ENCODE data around the gene ZNF253. TPM values are rescaled to one million over a fixed set of nuclear protein-coding genes. Genes with fewer than 3 reads are reported as not detected.

ZNF253 gene
- total and polyA plus RNA-seq, 2 of the 8 experiments (the other 6 are each of a cell fraction or from before 2014, with no cell fraction given) = 8.3 to 64.0 TPM

DNA sequence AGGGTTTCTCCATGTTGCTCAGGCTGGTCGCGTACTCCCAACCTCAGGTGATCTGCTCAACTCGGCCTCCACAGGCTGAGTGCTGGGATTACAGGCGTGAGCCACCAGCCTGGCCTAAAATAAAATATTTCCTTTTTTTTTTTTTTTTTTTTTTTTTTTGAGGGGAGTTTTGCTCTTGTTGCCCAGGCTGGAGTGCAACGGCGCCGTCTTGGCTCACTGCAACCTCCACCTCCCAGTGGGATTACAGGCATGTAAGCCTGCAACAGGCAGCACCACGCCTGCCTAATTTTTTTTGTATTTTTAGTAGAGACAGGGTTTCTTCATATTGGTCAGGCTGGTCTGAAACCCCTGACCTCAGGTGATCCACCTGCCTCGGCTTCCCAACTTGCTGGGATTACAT is 49.0 kb upstream of the ZNF253 start:
- no peaks in the 10 kb centered on the region for H3K9me3 ChIP-seq (ENCODE audit: insufficient read depth in 2 of 2, low read depth in 1 of 2, low read length in 1 of 2)
- no peak overlapping the region for H3K4me2 ChIP-seq (ENCODE audit: insufficient read depth in 1 of 2, low read depth in 2 of 2, low read length in 2 of 2)
- H4K5ac ChIP-seq (ENCODE audit: insufficient read length, low read depth, low read length) = no peak overlapping the region
- H3K14ac ChIP-seq (ENCODE audit: insufficient read length) = no peak overlapping the region
- H3K18ac ChIP-seq (ENCODE audit: extremely low read depth, low read length) = no peak overlapping the region
- no peaks in the 10 kb centered on the region for H4K20me1 ChIP-seq (replicated peaks in 1 of 2; ENCODE audit: control insufficient read depth in 1 of 2, insufficient read depth in 2 of 2, low read length in 2 of 2)
- POLR2A ChIA-PET (ENCODE audit: partially characterized antibody) = interaction anchor here (0.6 kb wide), 1 partner anchor 28 kb away, joined by 3 read pairs; no protein-coding TSS in a partner anchor
- no peak overlapping the region for H4K91ac ChIP-seq (replicated peaks; ENCODE audit: insufficient read length, low read length)
- H3K27ac ChIP-seq (ENCODE audit: low read depth, low read length) = no peak overlapping the region
- no peaks in the 10 kb centered on the region for H3K4me1 ChIP-seq (replicated peaks in 1 of 4; ENCODE audit: control insufficient read depth in 3 of 4, insufficient read depth in 4 of 4, low read length in 3 of 4)
- H2AFZ ChIP-seq (ENCODE audit: low read length) = no peak overlapping the region
- no peak overlapping the region for H3K56ac ChIP-seq (replicated peaks; ENCODE audit: insufficient read length, low read depth, low read length)
- no peak for FAIRE-seq
- 78% methylated on average over 9 of the region's 9 CpGs; no CpG with 5 or more reads in 1 of the 2 experiments for WGBS, 2 experiments (ENCODE audit: extremely low coverage in 1 of 2, insufficient coverage in 1 of 2, insufficient read length in 1 of 2, insufficient replicate concordance in 2 of 2, low coverage in 1 of 2, low lambda C conversion rate in 2 of 2, missing lambda C conversion rate in 1 of 2)
- no peak overlapping the region for H2BK120ac ChIP-seq (replicated peaks; ENCODE audit: low read depth, low read length)
- peaks cover 0 to 4% (median 0%) of the 10 kb centered on the region in 4 experiments; a peak in 2 of 8 replicates for H3K36me3 ChIP-seq (ENCODE audit: control insufficient read depth in 2 of 4, insufficient read depth in 4 of 4, low read length in 3 of 4)
- H4K8ac ChIP-seq (ENCODE audit: extremely low read depth, insufficient read depth, low read length) = no peak overlapping the region; the same call in 1 of the 2 replicates
- no peak overlapping the region for H2BK20ac ChIP-seq (ENCODE audit: low read length)
- no peaks in the 10 kb centered on the region; the same call in none of the 2 replicates for H3K79me1 ChIP-seq (ENCODE audit: low read depth, low read length)
- H3K23ac ChIP-seq (ENCODE audit: insufficient read length) = no peak overlapping the region
- CTCF ChIA-PET (ENCODE audit: partially characterized antibody) = no interaction called here
- H3K27me3 ChIP-seq (replicated peaks in 1 of 4; ENCODE audit: control insufficient read depth in 3 of 4, extremely low read depth in 1 of 4, insufficient read depth in 3 of 4, low read length in 3 of 4) = no peaks in the 10 kb centered on the region
- no peak overlapping the region for H3K9ac ChIP-seq (replicated peaks in 1 of 4; ENCODE audit: extremely low read depth in 1 of 4, low read depth in 3 of 4, low read length in 3 of 4)
- DNase-seq (ENCODE audit: low read depth in 1 of 2, low spot score in 2 of 2) = no peak
- peaks cover 0 to 46% of the 10 kb centered on the region in 2 experiments; a peak in 2 of 4 replicates for H3K79me2 ChIP-seq (ENCODE audit: control insufficient read depth in 1 of 2, insufficient read depth in 2 of 2, low read length in 2 of 2)
- no peak for TF ChIP-seq SP4 (IDR thresholded peaks at IDR 0.05; ENCODE audit: low read length)
- TF ChIP-seq BRCA1 (IDR thresholded peaks at IDR 0.05; ENCODE audit: low read depth, low read length) = no peak
- no peak for TF ChIP-seq SIRT6 (IDR thresholded peaks at IDR 0.05; ENCODE audit: low read length)
- no peak for TF ChIP-seq GABPA (IDR thresholded peaks at IDR 0.05; ENCODE audit: borderline replicate concordance, insufficient read depth, low read length)
- TF ChIP-seq, protein P1, sequence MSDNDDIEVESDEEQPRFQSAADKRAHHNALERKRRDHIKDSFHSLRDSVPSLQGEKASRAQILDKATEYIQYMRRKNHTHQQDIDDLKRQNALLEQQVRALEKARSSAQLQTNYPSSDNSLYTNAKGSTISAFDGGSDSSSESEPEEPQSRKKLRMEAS (IDR thresholded peaks at IDR 0.05) = no peak
- no peak for TF ChIP-seq SP1 (IDR thresholded peaks at IDR 0.05; ENCODE audit: low read depth, low read length)
- no peaks in the 10 kb centered on the region for H3K23me2 ChIP-seq (ENCODE audit: low read depth, low read length)
- H2BK5ac ChIP-seq (ENCODE audit: low read depth, low read length) = no peak overlapping the region
- H2BK15ac ChIP-seq (ENCODE audit: low read length) = no peak overlapping the region
- H3K4ac ChIP-seq (replicated peaks; ENCODE audit: insufficient read length, low read depth, low read length) = no peak overlapping the region
- H3K4me3 ChIP-seq (ENCODE audit: extremely low read depth in 1 of 4, insufficient read depth in 2 of 4, low read depth in 3 of 4, low read length in 4 of 4) = no peak overlapping the region
- no peak overlapping the region for H2AK5ac ChIP-seq (ENCODE audit: low read depth, low read length)
- H2BK12ac ChIP-seq (ENCODE audit: low read depth, low read length) = no peak overlapping the region

All from H1 (cell line).